ENCODE measurements around the gene TGM1.

Gene TGM1

DNA sequence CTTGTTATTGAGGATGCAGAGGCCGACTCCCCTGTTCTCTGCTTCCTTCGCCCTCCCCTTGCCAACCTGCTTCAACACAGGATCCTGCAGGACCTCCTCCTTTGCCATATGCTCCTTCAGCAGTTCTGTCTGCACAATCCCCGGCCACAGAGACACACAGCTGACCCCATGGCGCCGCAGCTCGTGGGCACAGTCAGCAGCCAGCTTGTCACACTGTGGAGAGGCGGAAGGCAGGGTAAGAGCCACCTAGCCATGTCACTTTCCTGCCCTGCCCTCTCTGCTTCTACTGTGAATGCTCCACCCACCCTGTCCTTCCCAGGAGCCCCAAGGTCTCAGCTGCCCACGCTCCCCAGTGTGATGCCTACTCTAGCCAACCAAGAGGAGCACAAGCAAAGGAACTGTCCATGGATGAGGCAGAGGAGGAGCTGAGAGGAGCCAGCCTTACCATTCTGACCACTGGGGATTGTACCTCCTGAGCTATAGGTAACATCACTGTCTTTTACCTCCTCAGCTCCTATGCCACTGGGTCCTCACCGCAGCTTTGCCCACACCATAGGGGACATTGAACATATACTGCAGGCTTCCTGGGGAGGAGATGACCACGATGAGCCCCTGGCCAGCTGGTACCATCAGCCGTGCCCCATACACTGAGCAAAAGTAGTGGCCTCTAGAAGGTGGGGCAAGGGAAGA, 29.3 kb upstream of the TGM1 start:
- Histone ChIP-seq H3K4me3 (IDR thresholded peaks at IDR 0.05; ENCODE audit: insufficient read depth, low read depth, low read length) (no peak overlapping the region), H3K79me2 (ENCODE audit: insufficient read depth, low read depth) (no peaks in the 10 kb centered on the region), H3K27me3 (ENCODE audit: insufficient read depth, low read depth) (no peaks in the 10 kb centered on the region), H3K27ac (no peak overlapping the region), H3K36me3 (ENCODE audit: insufficient read depth) (no peaks in the 10 kb centered on the region), H3K9ac (no peak overlapping the region), H3K4me2 (no peak overlapping the region), H3K4me1 (ENCODE audit: low read depth, poor library complexity, severe bottlenecking) (peaks cover 7% of the 10 kb centered on the region), H2AFZ (ENCODE audit: low read depth) (no peak overlapping the region), H4K20me1 (ENCODE audit: insufficient read depth) (no peaks in the 10 kb centered on the region)
- TF ChIP-seq, protein P1, sequence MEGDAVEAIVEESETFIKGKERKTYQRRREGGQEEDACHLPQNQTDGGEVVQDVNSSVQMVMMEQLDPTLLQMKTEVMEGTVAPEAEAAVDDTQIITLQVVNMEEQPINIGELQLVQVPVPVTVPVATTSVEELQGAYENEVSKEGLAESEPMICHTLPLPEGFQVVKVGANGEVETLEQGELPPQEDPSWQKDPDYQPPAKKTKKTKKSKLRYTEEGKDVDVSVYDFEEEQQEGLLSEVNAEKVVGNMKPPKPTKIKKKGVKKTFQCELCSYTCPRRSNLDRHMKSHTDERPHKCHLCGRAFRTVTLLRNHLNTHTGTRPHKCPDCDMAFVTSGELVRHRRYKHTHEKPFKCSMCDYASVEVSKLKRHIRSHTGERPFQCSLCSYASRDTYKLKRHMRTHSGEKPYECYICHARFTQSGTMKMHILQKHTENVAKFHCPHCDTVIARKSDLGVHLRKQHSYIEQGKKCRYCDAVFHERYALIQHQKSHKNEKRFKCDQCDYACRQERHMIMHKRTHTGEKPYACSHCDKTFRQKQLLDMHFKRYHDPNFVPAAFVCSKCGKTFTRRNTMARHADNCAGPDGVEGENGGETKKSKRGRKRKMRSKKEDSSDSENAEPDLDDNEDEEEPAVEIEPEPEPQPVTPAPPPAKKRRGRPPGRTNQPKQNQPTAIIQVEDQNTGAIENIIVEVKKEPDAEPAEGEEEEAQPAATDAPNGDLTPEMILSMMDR (conservative IDR thresholded peaks at IDR 0.05; ENCODE audit: low read depth, low read length): no peak

DNA sequence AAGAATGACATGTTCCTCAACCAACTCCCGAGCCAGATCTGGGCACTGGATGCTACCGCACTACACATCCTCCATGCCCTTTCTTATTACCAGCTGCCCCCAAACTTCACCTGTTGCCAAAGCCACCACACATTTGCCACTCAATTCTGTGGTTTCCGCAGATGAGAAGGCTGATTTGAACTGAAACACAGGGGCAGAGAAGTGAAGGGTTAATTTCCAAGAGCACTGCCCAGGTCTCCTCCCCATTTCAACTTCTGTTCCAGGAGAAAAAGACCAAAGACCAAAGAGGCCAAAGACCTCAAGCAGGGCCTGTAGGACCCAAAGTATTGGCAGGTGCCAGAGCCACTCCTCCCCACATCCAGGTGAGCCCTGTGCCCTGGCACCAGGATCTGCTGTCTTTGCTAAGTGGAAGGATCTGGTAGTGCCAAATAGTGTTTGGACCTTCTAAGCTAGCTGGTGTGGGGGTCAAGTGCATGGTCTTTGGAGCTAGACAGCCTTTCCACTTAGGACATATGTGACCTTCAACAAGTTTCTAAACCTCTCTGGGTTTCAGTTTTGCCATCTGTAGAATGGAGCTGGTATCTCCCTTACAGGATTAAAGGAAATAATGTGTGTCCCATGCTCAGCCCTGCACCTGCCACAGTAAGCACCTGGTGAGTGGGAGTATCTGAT, 28.6 kb upstream of the TGM1 start:
- TF ChIP-seq, protein P1 (conservative IDR thresholded peaks at IDR 0.05; ENCODE audit: low read depth, low read length): no peak
- no peak overlapping the region for H3K4me3 ChIP-seq (IDR thresholded peaks at IDR 0.05; ENCODE audit: insufficient read depth, low read depth, low read length)
- no peak overlapping the region for H3K4me2 ChIP-seq
- no peak overlapping the region for H3K9ac ChIP-seq
- peaks cover under 1% of the 10 kb centered on the region for H3K4me1 ChIP-seq (ENCODE audit: low read depth, poor library complexity, severe bottlenecking)
- no peaks in the 10 kb centered on the region for H3K36me3 ChIP-seq (ENCODE audit: insufficient read depth)
- H4K20me1 ChIP-seq (ENCODE audit: insufficient read depth): no peaks in the 10 kb centered on the region
- H3K27ac ChIP-seq: no peak overlapping the region
- no peaks in the 10 kb centered on the region for H3K79me2 ChIP-seq (ENCODE audit: insufficient read depth, low read depth)
- no peak overlapping the region for H2AFZ ChIP-seq (ENCODE audit: low read depth)
- H3K27me3 ChIP-seq (ENCODE audit: insufficient read depth, low read depth): no peaks in the 10 kb centered on the region

DNA sequence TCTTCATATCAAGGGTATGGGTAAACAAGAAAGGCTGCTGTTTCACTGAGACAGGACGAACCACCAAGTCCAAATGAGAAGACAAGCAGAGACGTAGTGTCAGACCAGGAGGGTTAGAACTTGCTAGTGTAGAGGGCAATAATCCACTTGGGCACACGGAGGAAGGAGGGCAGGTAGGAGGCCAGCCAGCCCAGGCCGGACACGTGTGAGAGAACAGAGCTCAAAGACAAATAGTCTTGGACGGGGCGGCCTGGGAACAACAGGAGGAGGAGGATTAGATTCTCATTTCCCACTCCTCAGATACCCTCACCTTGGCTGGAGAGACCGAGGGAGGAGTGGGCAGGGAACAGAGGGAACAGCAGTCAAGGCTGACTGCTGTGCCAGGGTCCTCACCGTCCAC, 27.8 kb upstream of the TGM1 start:
- TF ChIP-seq, protein P1 (conservative IDR thresholded peaks at IDR 0.05; ENCODE audit: low read depth, low read length): no peak
- H4K20me1 ChIP-seq (ENCODE audit: insufficient read depth): no peaks in the 10 kb centered on the region
- no peaks in the 10 kb centered on the region for H3K79me2 ChIP-seq (ENCODE audit: insufficient read depth, low read depth)
- H3K4me1 ChIP-seq (ENCODE audit: low read depth, poor library complexity, severe bottlenecking): no peaks in the 10 kb centered on the region
- H3K27me3 ChIP-seq (ENCODE audit: insufficient read depth, low read depth): no peaks in the 10 kb centered on the region
- no peak overlapping the region for H3K4me3 ChIP-seq (IDR thresholded peaks at IDR 0.05; ENCODE audit: insufficient read depth, low read depth, low read length)
- no peak overlapping the region for H3K9ac ChIP-seq
- no peak overlapping the region for H3K4me2 ChIP-seq
- no peaks in the 10 kb centered on the region for H3K36me3 ChIP-seq (ENCODE audit: insufficient read depth)
- H2AFZ ChIP-seq (ENCODE audit: low read depth): no peak overlapping the region
- no peak overlapping the region for H3K27ac ChIP-seq

DNA sequence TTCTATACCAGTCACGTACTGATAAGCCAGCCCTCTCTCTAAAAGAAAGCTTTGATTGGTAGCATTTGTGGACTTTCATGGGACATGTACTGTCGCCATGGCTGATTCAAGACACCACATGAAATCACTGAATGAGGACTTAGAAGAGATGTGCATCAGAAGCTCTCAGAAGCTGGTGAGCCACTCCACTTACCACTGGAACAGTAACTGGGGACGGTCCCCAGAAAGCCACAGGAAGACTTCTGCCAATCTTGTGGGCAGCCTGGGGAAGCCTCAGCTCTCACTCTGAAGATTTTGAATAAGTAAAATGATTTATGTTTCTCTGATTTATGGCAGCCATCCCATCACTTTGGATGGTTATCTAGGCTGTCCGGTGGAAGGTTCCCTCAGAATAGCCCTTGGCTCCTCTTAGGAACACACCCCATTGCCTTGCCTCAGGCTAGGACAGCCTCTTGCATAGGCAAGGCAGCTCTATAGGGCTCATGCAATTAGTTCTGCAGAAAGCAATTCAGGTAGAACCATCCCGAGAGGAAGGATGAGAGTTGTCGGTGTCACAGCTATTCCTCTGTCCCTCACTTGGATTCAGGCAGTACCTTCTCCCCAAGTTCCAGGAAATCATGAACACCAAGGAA, 26.8 kb upstream of the TGM1 start:
- TF ChIP-seq, protein P1 (conservative IDR thresholded peaks at IDR 0.05; ENCODE audit: low read depth, low read length): no peak
- Histone ChIP-seq H3K27me3 (ENCODE audit: insufficient read depth, low read depth) (no peaks in the 10 kb centered on the region), H3K4me3 (IDR thresholded peaks at IDR 0.05; ENCODE audit: insufficient read depth, low read depth, low read length) (no peak overlapping the region), H3K27ac (no peak overlapping the region), H3K9ac (no peak overlapping the region), H2AFZ (ENCODE audit: low read depth) (no peak overlapping the region), H3K4me2 (no peak overlapping the region), H3K36me3 (ENCODE audit: insufficient read depth) (no peaks in the 10 kb centered on the region), H4K20me1 (ENCODE audit: insufficient read depth) (no peaks in the 10 kb centered on the region), H3K79me2 (ENCODE audit: insufficient read depth, low read depth) (no peaks in the 10 kb centered on the region), H3K4me1 (ENCODE audit: low read depth, poor library complexity, severe bottlenecking) (no peaks in the 10 kb centered on the region)

All from KMS-11 (cell line).